PC-9 (cell line): ENCODE data around the gene KLF12.

ENCODE experiments used
- EZH2 ChIP-seq: fragments of 200-600 bp; sonication (generic); IDR thresholded peaks from 2 replicates; pipeline ENCODE4 v1.8.0; 2017; ENCODE audit warnings: antibody characterized with exemption, low read depth
- TF ChIP-seq, protein P1 (sequence below): fragments of 200-600 bp; sonication (generic); conservative IDR thresholded peaks from 2 replicates; pipeline ENCODE4 v1.6.1; 2017; ENCODE audit warnings: mixed run types, antibody characterized with exemption, mild to moderate bottlenecking, moderate library complexity

DNA sequence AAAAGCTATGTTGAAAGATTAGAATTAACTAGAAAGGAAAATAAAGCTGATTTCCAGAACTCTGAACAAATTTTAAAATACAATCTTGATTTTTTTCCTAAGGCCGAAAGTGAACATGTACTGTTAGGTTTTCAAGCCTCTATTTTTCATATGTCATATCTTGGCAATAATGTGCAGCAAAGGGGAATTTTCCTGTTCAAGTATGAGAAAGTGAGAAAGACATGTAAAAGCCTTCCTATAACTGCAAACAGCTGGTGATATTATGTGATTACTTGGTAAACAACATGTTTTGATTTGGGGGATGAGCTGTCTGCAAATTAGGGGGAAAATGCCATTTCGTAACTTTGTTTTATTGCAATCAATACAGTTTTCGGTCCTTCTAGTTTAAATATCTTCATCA, 4.0 kb upstream of the KLF12 start:
- TF ChIP-seq, protein P1, sequence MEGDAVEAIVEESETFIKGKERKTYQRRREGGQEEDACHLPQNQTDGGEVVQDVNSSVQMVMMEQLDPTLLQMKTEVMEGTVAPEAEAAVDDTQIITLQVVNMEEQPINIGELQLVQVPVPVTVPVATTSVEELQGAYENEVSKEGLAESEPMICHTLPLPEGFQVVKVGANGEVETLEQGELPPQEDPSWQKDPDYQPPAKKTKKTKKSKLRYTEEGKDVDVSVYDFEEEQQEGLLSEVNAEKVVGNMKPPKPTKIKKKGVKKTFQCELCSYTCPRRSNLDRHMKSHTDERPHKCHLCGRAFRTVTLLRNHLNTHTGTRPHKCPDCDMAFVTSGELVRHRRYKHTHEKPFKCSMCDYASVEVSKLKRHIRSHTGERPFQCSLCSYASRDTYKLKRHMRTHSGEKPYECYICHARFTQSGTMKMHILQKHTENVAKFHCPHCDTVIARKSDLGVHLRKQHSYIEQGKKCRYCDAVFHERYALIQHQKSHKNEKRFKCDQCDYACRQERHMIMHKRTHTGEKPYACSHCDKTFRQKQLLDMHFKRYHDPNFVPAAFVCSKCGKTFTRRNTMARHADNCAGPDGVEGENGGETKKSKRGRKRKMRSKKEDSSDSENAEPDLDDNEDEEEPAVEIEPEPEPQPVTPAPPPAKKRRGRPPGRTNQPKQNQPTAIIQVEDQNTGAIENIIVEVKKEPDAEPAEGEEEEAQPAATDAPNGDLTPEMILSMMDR, result no peak
- TF ChIP-seq EZH2, result no peak
